Testis (tissue), 3 donors: ENCODE data around the gene ALDH5A1. TPM values are rescaled to one million over a fixed set of nuclear protein-coding genes. Genes with fewer than 3 reads are reported as not detected.
"Not testable (repeated sequence)": the region's sequence is repeated elsewhere in the genome, so short reads cannot be mapped to it uniquely, and the experiment has no call there.

Experiments used
- DNase-seq: peaks from one replicate; pipeline ENCODE4 v3.0.0-alpha.2; 2019
- H3K27ac ChIP-seq, 2 donors: fragments of 200-600 bp; sonication (generic); one replicate each; pipeline ENCODE4 v1.5.1; 2019
- H3K27me3 ChIP-seq: fragments of 200-600 bp; sonication (generic); one replicate; pipeline ENCODE4 v1.5.1; 2019
- H3K36me3 ChIP-seq: fragments of 200-600 bp; sonication (generic); one replicate; pipeline ENCODE4 v1.5.1; 2017; ENCODE audit warnings: low read depth; ENCODE audit errors: missing control alignments
- H3K4me1 ChIP-seq: fragments of 200-600 bp; sonication (generic); one replicate; pipeline ENCODE4 v1.5.1; 2019
- H3K4me3 ChIP-seq, 2 donors: fragments of 200-600 bp; sonication (generic); one replicate each; pipeline ENCODE4 v1.5.1; 2017 to 2019
- H3K9me3 ChIP-seq: fragments of 200-600 bp; sonication (generic); one replicate; pipeline ENCODE4 v1.5.1; 2017
- POLR2A ChIP-seq: fragments of 450-650 bp; IDR thresholded peaks from one replicate; pipeline ENCODE4 v1.6.1; 2017; ENCODE audit warnings: antibody characterized with exemption, mild to moderate bottlenecking, moderate library complexity
- WGBS, 2 donors: methylation state at CpG; one replicate each; pipeline ENCODE4 v1.1.5; 2018; 5-methylcytosine and 5-hydroxymethylcytosine counted together
- intact Hi-C: fragments of 100-400 bp; cut with DNase I; formaldehyde crosslinking; loops from one replicate; pipeline ENCODE4 v1.15.1; 2023; ENCODE audit warnings: low total_unique reads
- polyA plus RNA-seq: library from polyadenylated mRNA; stranded (reverse); fragments of 350-450 nt; fragmentation: Illumina TruSeq; extraction: RNeasy Lipid Tissue Mini Kit (QIAGEN cat#74804); gene quantifications from one replicate; pipeline ENCODE4 v1.2.3, GENCODE V29; 2014; ENCODE audit warnings: low read depth, low replicate concordance; ENCODE audit not compliant: insufficient read depth
- total RNA-seq, 2 donors: library from RNA; depleted of rRNA; stranded (reverse); fragments of >200 nt; gene quantifications; one replicate each; pipeline ENCODE4 v1.2.3, GENCODE V29; 2016
- TF ChIP-seq, protein P1 (sequence below), 3 experiments: fragments of 450-650 bp in 2 of 3; fragments of 200-600 bp in 1 of 3; sonication (generic) in 1 of 3; IDR thresholded peaks; one replicate each; pipeline ENCODE4 v1.5.1; 2016 to 2019; ENCODE audit warnings: antibody characterized with exemption in 3 of 3, mild to moderate bottlenecking in 2 of 3, moderate library complexity in 1 of 3

The ALDH5A1 gene
- total and polyA plus RNA-seq, 3 donors from 2014 or later = 11.3 to 21.2 (median 16.3) TPM

DNA sequence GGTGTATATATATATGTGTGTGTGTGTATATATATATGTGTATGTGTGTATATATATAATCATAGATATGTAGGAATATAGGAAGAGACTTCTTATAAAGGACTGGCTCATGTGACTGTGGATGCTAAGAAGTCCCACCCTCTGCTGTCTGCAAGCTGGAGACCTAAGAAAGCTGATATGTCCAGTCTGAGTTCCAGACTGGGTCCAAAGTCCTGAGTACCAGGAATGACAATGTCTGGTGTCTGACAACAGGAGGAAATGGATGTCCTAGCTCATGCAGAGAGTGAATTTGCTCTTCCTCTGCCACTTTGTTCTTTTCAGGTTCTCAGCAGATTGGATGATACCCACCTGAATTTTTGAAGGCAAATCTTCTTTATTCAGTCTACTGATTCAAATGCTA is 7.1 kb downstream of the ALDH5A1 start:
- Histone ChIP-seq H3K36me3 (no peaks in the 10 kb centered on the region), H3K27me3 (no peaks in the 10 kb centered on the region), H3K27ac (no peak overlapping the region), H3K4me1 (no peaks in the 10 kb centered on the region), H3K9me3 (no peaks in the 10 kb centered on the region), H3K4me3 (no peak overlapping the region)
- intact Hi-C loops = no loop called here
- TF ChIP-seq, protein P1, sequence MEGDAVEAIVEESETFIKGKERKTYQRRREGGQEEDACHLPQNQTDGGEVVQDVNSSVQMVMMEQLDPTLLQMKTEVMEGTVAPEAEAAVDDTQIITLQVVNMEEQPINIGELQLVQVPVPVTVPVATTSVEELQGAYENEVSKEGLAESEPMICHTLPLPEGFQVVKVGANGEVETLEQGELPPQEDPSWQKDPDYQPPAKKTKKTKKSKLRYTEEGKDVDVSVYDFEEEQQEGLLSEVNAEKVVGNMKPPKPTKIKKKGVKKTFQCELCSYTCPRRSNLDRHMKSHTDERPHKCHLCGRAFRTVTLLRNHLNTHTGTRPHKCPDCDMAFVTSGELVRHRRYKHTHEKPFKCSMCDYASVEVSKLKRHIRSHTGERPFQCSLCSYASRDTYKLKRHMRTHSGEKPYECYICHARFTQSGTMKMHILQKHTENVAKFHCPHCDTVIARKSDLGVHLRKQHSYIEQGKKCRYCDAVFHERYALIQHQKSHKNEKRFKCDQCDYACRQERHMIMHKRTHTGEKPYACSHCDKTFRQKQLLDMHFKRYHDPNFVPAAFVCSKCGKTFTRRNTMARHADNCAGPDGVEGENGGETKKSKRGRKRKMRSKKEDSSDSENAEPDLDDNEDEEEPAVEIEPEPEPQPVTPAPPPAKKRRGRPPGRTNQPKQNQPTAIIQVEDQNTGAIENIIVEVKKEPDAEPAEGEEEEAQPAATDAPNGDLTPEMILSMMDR (IDR thresholded peaks at IDR 0.05) = no peak
- no peak for TF ChIP-seq POLR2A
- no peak for DNase-seq

DNA sequence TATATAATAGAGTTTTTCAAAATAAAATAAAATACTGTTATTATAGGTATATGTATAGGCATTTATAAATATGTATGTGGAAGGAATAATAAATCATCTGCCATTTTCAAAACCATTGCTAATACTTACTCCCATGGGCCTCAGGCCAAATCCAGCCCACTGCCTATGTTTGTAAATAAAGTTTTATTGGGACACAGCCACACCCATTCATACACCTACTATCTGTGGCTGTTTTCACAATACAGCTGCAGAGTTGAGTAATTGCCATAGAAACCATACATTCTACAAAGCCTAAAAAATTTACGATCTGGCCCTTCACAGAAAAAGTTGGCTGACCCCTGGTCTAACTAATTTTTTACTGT is 9.5 kb downstream of the ALDH5A1 start:
- Histone ChIP-seq H3K27me3 (no peaks in the 10 kb centered on the region), H3K27ac (no peak overlapping the region), H3K9me3 (no peaks in the 10 kb centered on the region), H3K4me3 (no peak overlapping the region), H3K36me3 (no peaks in the 10 kb centered on the region), H3K4me1 (no peaks in the 10 kb centered on the region)
- 84 to 98% methylated on average over 1 of the region's 1 CpG for WGBS, 2 donors
- intact Hi-C loops = no loop called here
- TF ChIP-seq, protein P1 (IDR thresholded peaks at IDR 0.05) = no peak
- TF ChIP-seq POLR2A = no peak
- DNase-seq = no peak

- 85 to 91% methylated on average over 12 to 14 of the region's 14 CpGs for WGBS, 2 donors
- DNase-seq = no peak
- TF ChIP-seq, protein P1 (IDR thresholded peaks at IDR 0.05) = no peak
- TF ChIP-seq POLR2A = no peak
- Histone ChIP-seq H3K9me3 (no peaks in the 10 kb centered on the region), H3K27me3 (no peaks in the 10 kb centered on the region), H3K4me3 (no peak overlapping the region), H3K4me1 (no peaks in the 10 kb centered on the region), H3K27ac (no peak overlapping the region), H3K36me3 (no peaks in the 10 kb centered on the region)
- intact Hi-C loops = no loop called here
Observed at GRCh38 chr6:24504649-24505586, 10.1 kb downstream of the ALDH5A1 start.

- Histone ChIP-seq H3K4me1 (no peaks in the 10 kb centered on the region), H3K9me3 (no peaks in the 10 kb centered on the region), H3K27me3 (no peaks in the 10 kb centered on the region), H3K36me3 (no peaks in the 10 kb centered on the region), H3K27ac (no peak overlapping the region), H3K4me3 (no peak overlapping the region)
- WGBS, 2 donors = 92 to 95% methylated on average over 3 of the region's 3 CpGs
- intact Hi-C loops = no loop called here
- DNase-seq = no peak
- no peak for TF ChIP-seq POLR2A
- TF ChIP-seq, protein P1 (IDR thresholded peaks at IDR 0.05) = no peak
Observed at GRCh38 chr6:24506814-24507520, 12.2 kb downstream of the ALDH5A1 start.

GRCh38 chr6:24511976-24512375 is 17.2 kb downstream of the ALDH5A1 start:
- H3K4me3 ChIP-seq, H3K9me3 ChIP-seq, H3K27ac ChIP-seq, H3K4me1 ChIP-seq, H3K27me3 ChIP-seq, H3K36me3 ChIP-seq, DNase-seq, intact Hi-C loops: not testable (repeated sequence)
- 70 to 71% methylated on average over 4 to 6 of the region's 6 CpGs for WGBS, 2 donors
